A549 (cell line): ENCODE measurements around the gene IGSF9B.

Experiments
- CBX8 ChIP-seq: fragments of 200-600 bp; sonication (generic); IDR thresholded peaks from 2 replicates; pipeline ENCODE4 v1.6.1; 2016
- CHD4 ChIP-seq: fragments of 200-600 bp; sonication (generic); IDR thresholded peaks from 2 replicates; pipeline ENCODE4 v1.6.1; 2016; ENCODE audit warnings: antibody characterized with exemption, mild to moderate bottlenecking, borderline replicate concordance
- EP300 ChIP-seq, 2 experiments: fragments of >200 bp; sonication (Bioruptor Twin); formaldehyde crosslinking; IDR thresholded peaks; 2 replicates in 1 of 2; 3 replicates in 1 of 2; pipeline ENCODE4 v1.6.1; 2016 to 2017
- HDAC2 ChIP-seq: fragments of 200-600 bp; sonication (generic); IDR thresholded peaks from 2 replicates; pipeline ENCODE4 v1.6.1; 2016
- JUN ChIP-seq, 2 experiments: fragments of >200 bp; sonication (Bioruptor Twin); formaldehyde crosslinking; IDR thresholded peaks; 2 replicates in 1 of 2; 3 replicates in 1 of 2; pipeline ENCODE4 v1.6.1; 2016 to 2017
- KDM1A ChIP-seq: fragments of 200-600 bp; sonication (generic); IDR thresholded peaks from 2 replicates; pipeline ENCODE4 v1.6.1; 2016; ENCODE audit warnings: low read depth, mild to moderate bottlenecking
- MYC ChIP-seq: IDR thresholded peaks from 2 replicates; pipeline ENCODE4 v1.6.1; 2012; ENCODE audit warnings: mild to moderate bottlenecking, inconsistent platforms, low read length, improper control_type of control experiment, borderline replicate concordance
- POLR2A ChIP-seq: IDR thresholded peaks from 2 replicates; pipeline ENCODE4 v1.6.1; 2012; ENCODE audit warnings: mild to moderate bottlenecking, low read length
- RCOR1 ChIP-seq: fragments of 150-350 bp; IDR thresholded peaks from 2 replicates; pipeline ENCODE4 v1.6.1; 2014; ENCODE audit warnings: antibody characterized with exemption, low read length, low read depth
- RFX5 ChIP-seq: fragments of 450-650 bp; IDR thresholded peaks from 2 replicates; pipeline ENCODE4 v1.7.1; 2014; ENCODE audit warnings: antibody characterized with exemption, mild to moderate bottlenecking, moderate library complexity
- ZFP36 ChIP-seq: fragments of 450-650 bp; IDR thresholded peaks from 2 replicates; pipeline ENCODE4 v1.6.1; 2014; ENCODE audit warnings: borderline replicate concordance; ENCODE audit not compliant: partially characterized antibody
- TF ChIP-seq, protein P1 (sequence below): fragments of >200 bp; sonication (Bioruptor Twin); formaldehyde crosslinking; IDR thresholded peaks from 3 replicates; pipeline ENCODE4 v1.5.1; 2016
- TF ChIP-seq, protein P2 (sequence below): fragments of 150-350 bp; IDR thresholded peaks from 2 replicates; pipeline ENCODE4 v1.6.1; 2014; ENCODE audit warnings: low read depth, mild to moderate bottlenecking, low read length

DNA sequence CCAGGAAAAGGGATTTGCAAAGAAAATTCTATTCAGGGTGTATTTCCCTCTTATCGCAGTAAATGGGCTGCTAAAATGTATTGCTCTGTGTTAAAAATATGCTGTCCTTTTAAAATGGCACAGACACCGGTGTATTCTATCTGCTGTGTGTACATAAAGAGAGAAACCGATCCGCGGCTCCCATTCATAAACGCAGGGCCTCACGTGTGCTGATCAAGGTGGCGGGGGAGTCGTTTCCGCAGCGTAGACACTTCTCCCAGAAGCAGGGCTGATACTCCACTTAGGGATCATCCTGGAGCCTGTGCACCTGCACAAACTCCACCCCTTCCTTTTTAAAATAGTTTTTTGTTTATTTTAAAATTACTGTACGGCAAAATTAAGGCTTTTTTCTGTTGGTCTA is 26.1 kb upstream of the IGSF9B start:
- TF ChIP-seq EP300 (IDR thresholded peaks at IDR 0.05) = no peak
- TF ChIP-seq, protein P1, sequence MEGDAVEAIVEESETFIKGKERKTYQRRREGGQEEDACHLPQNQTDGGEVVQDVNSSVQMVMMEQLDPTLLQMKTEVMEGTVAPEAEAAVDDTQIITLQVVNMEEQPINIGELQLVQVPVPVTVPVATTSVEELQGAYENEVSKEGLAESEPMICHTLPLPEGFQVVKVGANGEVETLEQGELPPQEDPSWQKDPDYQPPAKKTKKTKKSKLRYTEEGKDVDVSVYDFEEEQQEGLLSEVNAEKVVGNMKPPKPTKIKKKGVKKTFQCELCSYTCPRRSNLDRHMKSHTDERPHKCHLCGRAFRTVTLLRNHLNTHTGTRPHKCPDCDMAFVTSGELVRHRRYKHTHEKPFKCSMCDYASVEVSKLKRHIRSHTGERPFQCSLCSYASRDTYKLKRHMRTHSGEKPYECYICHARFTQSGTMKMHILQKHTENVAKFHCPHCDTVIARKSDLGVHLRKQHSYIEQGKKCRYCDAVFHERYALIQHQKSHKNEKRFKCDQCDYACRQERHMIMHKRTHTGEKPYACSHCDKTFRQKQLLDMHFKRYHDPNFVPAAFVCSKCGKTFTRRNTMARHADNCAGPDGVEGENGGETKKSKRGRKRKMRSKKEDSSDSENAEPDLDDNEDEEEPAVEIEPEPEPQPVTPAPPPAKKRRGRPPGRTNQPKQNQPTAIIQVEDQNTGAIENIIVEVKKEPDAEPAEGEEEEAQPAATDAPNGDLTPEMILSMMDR = no peak
- no peak for TF ChIP-seq ZFP36
- no peak for TF ChIP-seq RFX5
- no peak for TF ChIP-seq MYC
- TF ChIP-seq, protein P2, sequence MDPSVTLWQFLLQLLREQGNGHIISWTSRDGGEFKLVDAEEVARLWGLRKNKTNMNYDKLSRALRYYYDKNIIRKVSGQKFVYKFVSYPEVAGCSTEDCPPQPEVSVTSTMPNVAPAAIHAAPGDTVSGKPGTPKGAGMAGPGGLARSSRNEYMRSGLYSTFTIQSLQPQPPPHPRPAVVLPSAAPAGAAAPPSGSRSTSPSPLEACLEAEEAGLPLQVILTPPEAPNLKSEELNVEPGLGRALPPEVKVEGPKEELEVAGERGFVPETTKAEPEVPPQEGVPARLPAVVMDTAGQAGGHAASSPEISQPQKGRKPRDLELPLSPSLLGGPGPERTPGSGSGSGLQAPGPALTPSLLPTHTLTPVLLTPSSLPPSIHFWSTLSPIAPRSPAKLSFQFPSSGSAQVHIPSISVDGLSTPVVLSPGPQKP = no peak
- no peak for TF ChIP-seq POLR2A
- no peak for TF ChIP-seq HDAC2
- TF ChIP-seq CHD4 = no peak
- TF ChIP-seq CBX8 = no peak
- TF ChIP-seq JUN (IDR thresholded peaks at IDR 0.05) = no peak
- TF ChIP-seq RCOR1 = no peak
- no peak for TF ChIP-seq KDM1A
